ENCODE data around the gene MAN2A1.

Gene MAN2A1

GRCh38 chr5:109849478-109850088, 159.9 kb downstream of the MAN2A1 start:
- H3K4me3 ChIP-seq (ENCODE audit: low read depth, low read length), result no peak overlapping the region
- DNase-seq (ENCODE audit: low read depth), result no peak
- no peak for TF ChIP-seq CTCF (IDR thresholded peaks at IDR 0.05; ENCODE audit: low read depth, low read length, missing control alignments)

GRCh38 chr5:109852371-109853155, 162.8 kb downstream of the MAN2A1 start:
- H3K4me3 ChIP-seq (ENCODE audit: low read depth, low read length), result no peak overlapping the region
- TF ChIP-seq CTCF (IDR thresholded peaks at IDR 0.05; ENCODE audit: low read depth, low read length, missing control alignments), result no peak
- DNase-seq (ENCODE audit: low read depth), result no peak

- DNase-seq (ENCODE audit: low read depth), result no peak
- TF ChIP-seq CTCF (IDR thresholded peaks at IDR 0.05; ENCODE audit: low read depth, low read length, missing control alignments), result no peak
- H3K4me3 ChIP-seq (ENCODE audit: low read depth, low read length), result no peak overlapping the region
These were observed 163.7 kb downstream of the MAN2A1 start for GRCh38 chr5:109853377-109853776.

GRCh38 chr5:109855056-109855455, 165.3 kb downstream of the MAN2A1 start:
- H3K4me3 ChIP-seq (ENCODE audit: low read depth, low read length), result no peak overlapping the region
- no peak for TF ChIP-seq CTCF (IDR thresholded peaks at IDR 0.05; ENCODE audit: low read depth, low read length, missing control alignments)

GRCh38 chr5:109857405-109858031, 167.8 kb downstream of the MAN2A1 start:
- no peak overlapping the region for H3K4me3 ChIP-seq (ENCODE audit: low read depth, low read length)
- DNase-seq (ENCODE audit: low read depth), result no peak
- no peak for TF ChIP-seq CTCF (IDR thresholded peaks at IDR 0.05; ENCODE audit: low read depth, low read length, missing control alignments)

More at GRCh38 chr5:109855056-109855455, 165.3 kb downstream of the MAN2A1 start:
- DNase-seq (ENCODE audit: low read depth), result no peak

- H3K4me3 ChIP-seq (ENCODE audit: low read depth, low read length), result no peak overlapping the region
- DNase-seq (ENCODE audit: low read depth), result no peak
- TF ChIP-seq CTCF (IDR thresholded peaks at IDR 0.05; ENCODE audit: low read depth, low read length, missing control alignments), result no peak
These were observed 169.8 kb downstream of the MAN2A1 start for GRCh38 chr5:109859537-109859936.
